A673 (cell line): ENCODE measurements around the gene SORCS1.

Experiments
- EZH2 ChIP-seq: fragments of 200-600 bp; sonication (generic); IDR thresholded peaks from 2 replicates; pipeline ENCODE4 v1.6.1; 2017; ENCODE audit warnings: borderline replicate concordance, low read depth, mild to moderate bottlenecking, mixed read lengths, antibody characterized with exemption, low read length; ENCODE audit not compliant: poor library complexity, severe bottlenecking
- TF ChIP-seq, protein P1 (sequence below): fragments of 300-800, 200-600 bp; sonication (generic); conservative IDR thresholded peaks from 2 replicates; pipeline ENCODE4 v1.5.1; 2017; ENCODE audit warnings: low read depth, mild to moderate bottlenecking, antibody characterized with exemption, low read length, moderate library complexity, mixed read lengths

DNA sequence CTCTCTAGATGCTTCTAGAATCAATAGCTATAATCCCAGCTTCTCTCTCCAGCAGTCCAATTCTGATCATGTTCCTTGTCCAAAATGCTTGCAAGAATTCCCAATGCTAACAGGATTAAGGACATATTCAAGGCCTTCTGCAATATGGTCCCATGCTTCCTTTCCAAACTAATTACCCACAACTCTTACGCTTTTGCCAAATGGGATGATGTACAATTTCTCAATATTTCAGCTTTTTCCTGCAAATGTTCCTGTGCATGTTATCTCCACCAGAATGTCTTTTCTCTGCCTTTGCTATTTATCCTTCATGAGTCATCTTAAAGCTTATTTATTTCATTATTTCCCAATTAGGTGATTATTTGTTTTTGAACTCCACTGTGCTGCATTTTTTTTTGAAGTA, 556.4 kb downstream of the SORCS1 start:
- no peak for TF ChIP-seq EZH2
- TF ChIP-seq, protein P1, sequence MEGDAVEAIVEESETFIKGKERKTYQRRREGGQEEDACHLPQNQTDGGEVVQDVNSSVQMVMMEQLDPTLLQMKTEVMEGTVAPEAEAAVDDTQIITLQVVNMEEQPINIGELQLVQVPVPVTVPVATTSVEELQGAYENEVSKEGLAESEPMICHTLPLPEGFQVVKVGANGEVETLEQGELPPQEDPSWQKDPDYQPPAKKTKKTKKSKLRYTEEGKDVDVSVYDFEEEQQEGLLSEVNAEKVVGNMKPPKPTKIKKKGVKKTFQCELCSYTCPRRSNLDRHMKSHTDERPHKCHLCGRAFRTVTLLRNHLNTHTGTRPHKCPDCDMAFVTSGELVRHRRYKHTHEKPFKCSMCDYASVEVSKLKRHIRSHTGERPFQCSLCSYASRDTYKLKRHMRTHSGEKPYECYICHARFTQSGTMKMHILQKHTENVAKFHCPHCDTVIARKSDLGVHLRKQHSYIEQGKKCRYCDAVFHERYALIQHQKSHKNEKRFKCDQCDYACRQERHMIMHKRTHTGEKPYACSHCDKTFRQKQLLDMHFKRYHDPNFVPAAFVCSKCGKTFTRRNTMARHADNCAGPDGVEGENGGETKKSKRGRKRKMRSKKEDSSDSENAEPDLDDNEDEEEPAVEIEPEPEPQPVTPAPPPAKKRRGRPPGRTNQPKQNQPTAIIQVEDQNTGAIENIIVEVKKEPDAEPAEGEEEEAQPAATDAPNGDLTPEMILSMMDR = no peak
